HepG2 (cell line): ENCODE measurements around the gene CNGA2. TPM values are rescaled to one million over a fixed set of nuclear protein-coding genes. Genes with fewer than 3 reads are reported as not detected.

Source experiments
- ATAC-seq: fragments of 200-7000 bp; cut with Tn5 transposase; 3 replicates; pipeline ENCODE4 v1.9.1; 2020; ENCODE audit warnings: mild to moderate bottlenecking, moderate library complexity
- BruUV-seq: library from RNA; stranded (reverse); fragments of 400-500 nt; replicated peaks from 2 replicates; lab custom pipeline; 2021; lab: Mats Ljungman, UMichigan
- CTCF ChIA-PET: fragments of 300-600 bp; formaldehyde crosslinking; extraction: SDS; loops from one replicate; lab custom pipeline; 2021; ENCODE audit warnings: low total read pairs, inconsistent platforms, low intra/inter-chr PET ratio; lab: Yijun Ruan, JAX
- POLR2A ChIA-PET: fragments of 350-600 bp; sonication (Branson Sonifier 250); formaldehyde crosslinking; loops from one replicate; lab custom pipeline; 2020; ENCODE audit warnings: antibody characterized with exemption, inconsistent platforms; lab: Yijun Ruan, JAX
- DNase-seq: peaks from one replicate; pipeline ENCODE4 v3.0.0-alpha.2; 2015; ENCODE audit warnings: low spot score
- FAIRE-seq: peaks from 3 replicates; lab custom pipeline; 2011; peaks lifted over from hg19 to GRCh38; lab: Jason Lieb, UNC
- H2AFZ ChIP-seq: one replicate; pipeline ENCODE4 v1.6.1; 2011; ENCODE audit warnings: low read length, inconsistent platforms
- H3K27ac ChIP-seq: fragments of 300-600 bp; 3 replicates; pipeline ENCODE4 v1.8.0; 2011; ENCODE audit warnings: mixed run types, mild to moderate bottlenecking, mixed read lengths, low read length, inconsistent platforms; ENCODE audit not compliant: insufficient read depth; ENCODE audit errors: extremely low read length
- H3K27me3 ChIP-seq, 2 experiments: fragments of 200-600 bp in 1 of 2; 2 replicates in 1 of 2; 3 replicates in 1 of 2; pipeline versions ENCODE4 v1.6.0 to v1.8.0; 2011; ENCODE audit warnings: low read length in 2 of 2, mild to moderate bottlenecking in 2 of 2, moderate library complexity in 2 of 2, inconsistent platforms in 1 of 2; ENCODE audit not compliant: insufficient read depth in 2 of 2, control insufficient read depth in 1 of 2
- H3K36me3 ChIP-seq, 2 experiments: fragments of 200-600 bp in 1 of 2; replicated peaks in 1 of 2; 2 replicates in 1 of 2; 3 replicates in 1 of 2; pipeline versions ENCODE4 v1.5.1 to v1.8.0; 2011; ENCODE audit warnings: low read length in 2 of 2, inconsistent platforms in 1 of 2; ENCODE audit not compliant: insufficient read depth in 2 of 2, control insufficient read depth in 1 of 2
- H3K4me1 ChIP-seq: 2 replicates; pipeline ENCODE4 v1.5.1; 2012; ENCODE audit warnings: low read length, inconsistent platforms; ENCODE audit not compliant: insufficient read depth
- H3K4me2 ChIP-seq: 2 replicates; pipeline ENCODE4 v1.6.0; 2011; ENCODE audit warnings: low read depth, low read length, inconsistent platforms
- H3K4me3 ChIP-seq, 3 experiments: fragments of 200-600 bp in 1 of 3; sonication (generic), shearing (Covaris generic) in 1 of 3; replicated peaks in 1 of 3; 2 replicates each; pipeline ENCODE4 v1.5.1; 2011 to 2016; ENCODE audit warnings: low read length in 3 of 3, inconsistent platforms in 2 of 3, low read depth in 2 of 3, mild to moderate bottlenecking in 2 of 3, control low read depth in 1 of 3, mixed read lengths in 1 of 3; ENCODE audit not compliant: insufficient read depth in 1 of 3
- H3K79me2 ChIP-seq: one replicate; pipeline ENCODE4 v1.6.1; 2011; ENCODE audit warnings: low read length, inconsistent platforms; ENCODE audit not compliant: insufficient read depth
- H3K9ac ChIP-seq: 2 replicates; pipeline ENCODE4 v1.6.0; 2011; ENCODE audit warnings: mild to moderate bottlenecking, low read depth, low read length, inconsistent platforms; ENCODE audit not compliant: insufficient read depth
- H3K9me3 ChIP-seq: 2 replicates; pipeline ENCODE4 v1.5.1; 2012; ENCODE audit warnings: mild to moderate bottlenecking, low read length
- H4K20me1 ChIP-seq: 2 replicates; pipeline ENCODE4 v1.6.0; 2011; ENCODE audit warnings: inconsistent platforms, mild to moderate bottlenecking, low read length, moderate library complexity; ENCODE audit not compliant: insufficient read depth
- CCAR2 ChIP-seq: fragments of 200-400 bp; formaldehyde crosslinking; optimal IDR thresholded peaks from 2 replicates; pipeline ENCODE3; 2018; ENCODE audit warnings: low read depth, mild to moderate bottlenecking, low read length, moderate library complexity
- CREB3 ChIP-seq: sonication (generic); formaldehyde crosslinking; IDR thresholded peaks from 2 replicates; pipeline ENCODE4 v1.5.0; 2020; ENCODE audit warnings: missing genetic modification reagents
- DZIP1 ChIP-seq: sonication (generic); formaldehyde crosslinking; IDR thresholded peaks from 2 replicates; pipeline ENCODE4 v1.5.0; 2020; ENCODE audit warnings: mild to moderate bottlenecking, missing genetic modification reagents
- NR2C2 ChIP-seq: sonication (generic); formaldehyde crosslinking; IDR thresholded peaks from 2 replicates; pipeline ENCODE4 v1.4.0; 2020; ENCODE audit warnings: missing genetic modification reagents, mild to moderate bottlenecking, moderate library complexity, borderline replicate concordance
- ZMYM2 ChIP-seq: sonication (generic); formaldehyde crosslinking; IDR thresholded peaks from 2 replicates; pipeline ENCODE4 v1.8.0; 2022; ENCODE audit warnings: mild to moderate bottlenecking, missing genetic modification reagents
- ZNF280B ChIP-seq: sonication (generic); formaldehyde crosslinking; IDR thresholded peaks from 2 replicates; pipeline ENCODE4 v1.5.0; 2020; ENCODE audit warnings: missing genetic modification reagents, mild to moderate bottlenecking, borderline replicate concordance
- ZNF329 ChIP-seq: sonication (generic); formaldehyde crosslinking; IDR thresholded peaks from 2 replicates; pipeline ENCODE4 v1.9.0; 2021; ENCODE audit warnings: low read depth, mild to moderate bottlenecking, missing genetic modification reagents
- ZNF350 ChIP-seq: sonication (generic); formaldehyde crosslinking; IDR thresholded peaks from 2 replicates; pipeline ENCODE4 v1.4.0; 2020; ENCODE audit warnings: mild to moderate bottlenecking, low read depth, missing genetic modification reagents, borderline replicate concordance
- ZNF615 ChIP-seq: sonication (generic); formaldehyde crosslinking; IDR thresholded peaks from 2 replicates; pipeline ENCODE4 v1.5.0; 2020; ENCODE audit warnings: mild to moderate bottlenecking, missing genetic modification reagents, borderline replicate concordance
- ZNF724P ChIP-seq: sonication (generic); formaldehyde crosslinking; IDR thresholded peaks from 2 replicates; pipeline ENCODE4 v1.8.0; 2022; ENCODE audit warnings: missing genetic modification reagents, borderline replicate concordance
- WGBS: methylation state at CpG from one replicate; pipeline ENCODE4 v1.1.6; 2017; ENCODE audit warnings: low lambda C conversion rate; 5-methylcytosine and 5-hydroxymethylcytosine counted together
- in situ Hi-C: cut with HindIII; loops from 2 replicates; pipeline ENCODE4 v1.10.0; 2017; ENCODE audit warnings: low pct_unique_long_range_greater_than_20kb; ENCODE audit not compliant: extremely low pct_ligation_motif_present
- intact Hi-C: fragments of 100-400 bp; cut with micrococcal nuclease; formaldehyde crosslinking; loops from one replicate; pipeline ENCODE4 v1.10.0; 2022; ENCODE audit not compliant: unreplicated experiment
- polyA plus RNA-seq, 8 experiments: library from polyadenylated mRNA; depleted of rRNA in 3 of 8; stranded (reverse) in 7 of 8; unstranded in 1 of 8; fragments of >200 nt; fragmentation: Illumina TruSeq in 4 of 8; extraction: Trizol in 4 of 8; gene quantifications; 2 replicates each; pipeline versions ENCODE4 v1.2.1 to v1.2.3, GENCODE V29; 2011 to 2016; ENCODE audit warnings: low read depth in 4 of 8, missing spikeins in 1 of 8, mixed read lengths in 1 of 8; ENCODE audit not compliant: insufficient read depth in 1 of 8
- total RNA-seq, 5 experiments: library from RNA; depleted of rRNA; stranded (reverse); fragments of >200 nt; fragmentation: Illumina TruSeq; extraction: Trizol; gene quantifications; 2 replicates each; pipeline ENCODE4 v1.2.3, GENCODE V29; 2016; ENCODE audit warnings: low read depth in 1 of 5
- TF ChIP-seq, protein P1 (sequence below): sonication (generic); formaldehyde crosslinking; IDR thresholded peaks from 2 replicates; pipeline ENCODE4 v1.4.0; 2020; ENCODE audit warnings: missing genetic modification reagents
- TF ChIP-seq, protein P2 (sequence below): sonication (generic); formaldehyde crosslinking; IDR thresholded peaks from 2 replicates; pipeline ENCODE4 v1.4.0; 2020; ENCODE audit warnings: missing genetic modification reagents

Gene CNGA2
- total and polyA plus RNA-seq, 2 of the 13 experiments (the other 11 are each of a cell fraction or from before 2014, with no cell fraction given) = not detected

GRCh38 chrX:151702741-151703340 lies 31.7 kb upstream of the CNGA2 start:
- H3K9ac ChIP-seq = no peak overlapping the region
- H3K4me3 ChIP-seq = no peak overlapping the region

More at GRCh38 chrX:151702741-151703340, 31.7 kb upstream of the CNGA2 start:
- no peak for FAIRE-seq
- no peaks in the 10 kb centered on the region for H3K9me3 ChIP-seq
- H3K79me2 ChIP-seq = no peaks in the 10 kb centered on the region
- no peaks in the 10 kb centered on the region; a peak in 1 of 5 replicates for H3K27me3 ChIP-seq
- POLR2A ChIA-PET = no interaction called here
- no peak overlapping the region for H3K4me2 ChIP-seq
- intact Hi-C loops (no loop called here), in situ Hi-C loops (no loop called here)
- H4K20me1 ChIP-seq = no peaks in the 10 kb centered on the region
- no peaks in the 10 kb centered on the region for H3K4me1 ChIP-seq
- 0% methylated on average over 1 of the region's 7 CpGs for WGBS
- no peaks in the 10 kb centered on the region for H3K36me3 ChIP-seq
- CTCF ChIA-PET = no interaction called here
- no peak for TF ChIP-seq NR2C2 (CRISPR knock-in tag)
- TF ChIP-seq ZNF350 (CRISPR knock-in tag) = no peak
- TF ChIP-seq ZNF329 (CRISPR knock-in tag) = no peak
- TF ChIP-seq, protein P1, sequence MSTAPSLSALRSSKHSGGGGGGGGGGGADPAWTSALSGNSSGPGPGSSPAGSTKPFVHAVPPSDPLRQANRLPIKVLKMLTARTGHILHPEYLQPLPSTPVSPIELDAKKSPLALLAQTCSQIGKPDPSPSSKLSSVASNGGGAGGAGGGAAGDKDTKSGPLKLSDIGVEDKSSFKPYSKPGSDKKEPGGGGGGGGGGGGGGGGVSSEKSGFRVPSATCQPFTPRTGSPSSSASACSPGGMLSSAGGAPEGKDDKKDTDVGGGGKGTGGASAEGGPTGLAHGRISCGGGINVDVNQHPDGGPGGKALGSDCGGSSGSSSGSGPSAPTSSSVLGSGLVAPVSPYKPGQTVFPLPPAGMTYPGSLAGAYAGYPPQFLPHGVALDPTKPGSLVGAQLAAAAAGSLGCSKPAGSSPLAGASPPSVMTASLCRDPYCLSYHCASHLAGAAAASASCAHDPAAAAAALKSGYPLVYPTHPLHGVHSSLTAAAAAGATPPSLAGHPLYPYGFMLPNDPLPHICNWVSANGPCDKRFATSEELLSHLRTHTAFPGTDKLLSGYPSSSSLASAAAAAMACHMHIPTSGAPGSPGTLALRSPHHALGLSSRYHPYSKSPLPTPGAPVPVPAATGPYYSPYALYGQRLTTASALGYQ (CRISPR knock-in tag) = no peak
- no peak for TF ChIP-seq ZNF615 (CRISPR knock-in tag)
- TF ChIP-seq, protein P2, sequence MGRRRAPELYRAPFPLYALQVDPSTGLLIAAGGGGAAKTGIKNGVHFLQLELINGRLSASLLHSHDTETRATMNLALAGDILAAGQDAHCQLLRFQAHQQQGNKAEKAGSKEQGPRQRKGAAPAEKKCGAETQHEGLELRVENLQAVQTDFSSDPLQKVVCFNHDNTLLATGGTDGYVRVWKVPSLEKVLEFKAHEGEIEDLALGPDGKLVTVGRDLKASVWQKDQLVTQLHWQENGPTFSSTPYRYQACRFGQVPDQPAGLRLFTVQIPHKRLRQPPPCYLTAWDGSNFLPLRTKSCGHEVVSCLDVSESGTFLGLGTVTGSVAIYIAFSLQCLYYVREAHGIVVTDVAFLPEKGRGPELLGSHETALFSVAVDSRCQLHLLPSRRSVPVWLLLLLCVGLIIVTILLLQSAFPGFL (CRISPR knock-in tag) = no peak
- TF ChIP-seq CREB3 (CRISPR knock-in tag) = no peak
- TF ChIP-seq ZMYM2 (CRISPR knock-in tag) = no peak
- TF ChIP-seq DZIP1 (CRISPR knock-in tag) = no peak
- TF ChIP-seq ZNF724P = no peak
- TF ChIP-seq CCAR2 = no peak
- no peak for TF ChIP-seq ZNF280B
- H2AFZ ChIP-seq = no peak overlapping the region
- no peak for ATAC-seq
- H3K27ac ChIP-seq = no peak overlapping the region
- BruUV-seq = no TSS peak
- no peak for DNase-seq
